ENCODE data around the gene PRRG3. TPM values are rescaled to one million over a fixed set of nuclear protein-coding genes. Genes with fewer than 3 reads are reported as not detected.

Gene PRRG3
- polyA plus RNA-seq, 3 donors = not detected

DNA sequence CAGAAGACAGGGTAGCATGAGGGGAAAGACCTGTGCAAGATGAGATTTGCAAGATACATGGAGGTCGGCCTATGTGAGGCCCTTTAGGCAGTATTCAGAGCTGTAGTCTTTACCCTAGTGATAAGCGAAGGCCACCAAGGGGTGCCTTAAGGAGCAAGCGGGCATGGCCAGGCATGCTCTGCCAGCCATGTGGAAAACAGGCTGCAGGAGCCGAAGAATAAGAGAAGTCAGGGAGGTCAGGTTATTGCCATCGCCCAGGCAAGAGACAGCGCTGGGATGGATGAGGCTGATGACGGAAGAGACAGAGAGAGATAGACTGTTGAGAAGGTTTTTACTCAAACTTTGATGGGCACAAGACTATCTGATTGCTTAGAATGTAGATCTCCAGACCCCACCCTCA is 13.6 kb downstream of the PRRG3 start:
- Histone ChIP-seq H3K4me3 (replicated peaks in 1 of 3; ENCODE audit: low read depth in 2 of 3, low read length in 3 of 3) (no peak overlapping the region), H3K27ac (ENCODE audit: low read depth in 1 of 2, low read length in 2 of 2) (no peak overlapping the region), H3K4me2 (replicated peaks; ENCODE audit: extremely low read depth, low read length, poor library complexity, severe bottlenecking) (no peak overlapping the region), H3K79me2 (ENCODE audit: insufficient read depth, low read length) (no peaks in the 10 kb centered on the region), H3K9ac (ENCODE audit: insufficient read depth, low read length, poor library complexity, severe bottlenecking) (no peak overlapping the region), H3K9me3 (replicated peaks in 1 of 2; ENCODE audit: control insufficient read depth in 1 of 2, insufficient read depth in 1 of 2, low read length in 2 of 2) (no peaks in the 10 kb centered on the region), H3K36me3 (replicated peaks in 1 of 2; ENCODE audit: control insufficient read depth in 1 of 2, insufficient read depth in 2 of 2, low read length in 2 of 2) (no peaks in the 10 kb centered on the region), H4K20me1 (ENCODE audit: insufficient read depth, low read length) (no peaks in the 10 kb centered on the region), H3K4me1 (ENCODE audit: control insufficient read depth in 1 of 2, insufficient read depth in 2 of 2, low read length in 2 of 2) (no peaks in the 10 kb centered on the region), H3K27me3 (ENCODE audit: control insufficient read depth in 2 of 2, insufficient read depth in 2 of 2, low read length in 2 of 2) (no peaks in the 10 kb centered on the region), H2AFZ (ENCODE audit: insufficient read depth, low read depth, low read length, poor library complexity, severe bottlenecking) (no peak overlapping the region)
- intact Hi-C loops (cut with micrococcal nuclease) = no loop called here
- TF ChIP-seq, protein P1, sequence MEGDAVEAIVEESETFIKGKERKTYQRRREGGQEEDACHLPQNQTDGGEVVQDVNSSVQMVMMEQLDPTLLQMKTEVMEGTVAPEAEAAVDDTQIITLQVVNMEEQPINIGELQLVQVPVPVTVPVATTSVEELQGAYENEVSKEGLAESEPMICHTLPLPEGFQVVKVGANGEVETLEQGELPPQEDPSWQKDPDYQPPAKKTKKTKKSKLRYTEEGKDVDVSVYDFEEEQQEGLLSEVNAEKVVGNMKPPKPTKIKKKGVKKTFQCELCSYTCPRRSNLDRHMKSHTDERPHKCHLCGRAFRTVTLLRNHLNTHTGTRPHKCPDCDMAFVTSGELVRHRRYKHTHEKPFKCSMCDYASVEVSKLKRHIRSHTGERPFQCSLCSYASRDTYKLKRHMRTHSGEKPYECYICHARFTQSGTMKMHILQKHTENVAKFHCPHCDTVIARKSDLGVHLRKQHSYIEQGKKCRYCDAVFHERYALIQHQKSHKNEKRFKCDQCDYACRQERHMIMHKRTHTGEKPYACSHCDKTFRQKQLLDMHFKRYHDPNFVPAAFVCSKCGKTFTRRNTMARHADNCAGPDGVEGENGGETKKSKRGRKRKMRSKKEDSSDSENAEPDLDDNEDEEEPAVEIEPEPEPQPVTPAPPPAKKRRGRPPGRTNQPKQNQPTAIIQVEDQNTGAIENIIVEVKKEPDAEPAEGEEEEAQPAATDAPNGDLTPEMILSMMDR (IDR thresholded peaks at IDR 0.05) = no peak
- Mint-ChIP-seq H3K4me1 (no peaks in the 10 kb centered on the region), H3K4me3 (no peak overlapping the region), H3K27ac (no peak overlapping the region), H3K27me3 (ENCODE audit: low read depth in 3 of 3) (peaks cover 0 to 4% (median 3%) of the 10 kb centered on the region in 3 donors), H3K9me3 (peaks cover 0 to 3% (median 0%) of the 10 kb centered on the region in 7 donors), H3K36me3 (no peaks in the 10 kb centered on the region)
- no peak for DNase-seq
- 79% methylated on average over 6 of the region's 7 CpGs for WGBS (ENCODE audit: insufficient coverage)

DNA sequence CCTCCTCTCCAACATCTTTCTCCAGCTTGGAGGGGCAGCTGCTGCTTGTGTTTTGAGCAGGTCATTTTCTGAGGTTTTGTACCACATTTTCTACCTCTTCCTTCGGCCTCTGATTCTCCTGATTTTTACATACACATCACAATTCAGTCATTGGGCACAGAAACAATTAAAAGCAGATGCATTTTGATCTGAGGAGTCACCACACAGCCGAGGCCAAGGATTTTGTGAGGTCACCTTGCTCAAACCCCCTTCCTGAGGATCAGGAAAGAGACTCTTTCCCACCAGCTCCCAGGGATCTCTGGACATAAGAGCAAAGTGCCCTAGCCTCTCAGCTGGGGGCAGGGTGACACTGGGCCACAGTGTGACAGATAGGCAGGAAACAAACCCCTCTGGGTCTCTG is 15.2 kb downstream of the PRRG3 start:
- Histone ChIP-seq H3K9me3 (replicated peaks in 1 of 2; ENCODE audit: control insufficient read depth in 1 of 2, insufficient read depth in 1 of 2, low read length in 2 of 2) (no peaks in the 10 kb centered on the region), H3K4me3 (replicated peaks in 1 of 3; ENCODE audit: low read depth in 2 of 3, low read length in 3 of 3) (no peak overlapping the region), H3K9ac (ENCODE audit: insufficient read depth, low read length, poor library complexity, severe bottlenecking) (no peak overlapping the region), H4K20me1 (ENCODE audit: insufficient read depth, low read length) (no peaks in the 10 kb centered on the region), H3K27ac (ENCODE audit: low read depth in 1 of 2, low read length in 2 of 2) (no peak overlapping the region), H3K4me1 (ENCODE audit: control insufficient read depth in 1 of 2, insufficient read depth in 2 of 2, low read length in 2 of 2) (no peaks in the 10 kb centered on the region), H2AFZ (ENCODE audit: insufficient read depth, low read depth, low read length, poor library complexity, severe bottlenecking) (no peak overlapping the region), H3K4me2 (replicated peaks; ENCODE audit: extremely low read depth, low read length, poor library complexity, severe bottlenecking) (no peak overlapping the region), H3K79me2 (ENCODE audit: insufficient read depth, low read length) (no peaks in the 10 kb centered on the region), H3K36me3 (replicated peaks in 1 of 2; ENCODE audit: control insufficient read depth in 1 of 2, insufficient read depth in 2 of 2, low read length in 2 of 2) (no peaks in the 10 kb centered on the region), H3K27me3 (ENCODE audit: control insufficient read depth in 2 of 2, insufficient read depth in 2 of 2, low read length in 2 of 2) (no peaks in the 10 kb centered on the region)
- WGBS (ENCODE audit: insufficient coverage) = no CpG with 5 or more reads among the region's 2 CpGs
- peak overlapping the region in 1 of 7 donors; percentile 17 for H3K27ac Mint-ChIP-seq
- H3K27me3 Mint-ChIP-seq (ENCODE audit: low read depth in 3 of 3) = peaks cover 0 to 4% (median 3%) of the 10 kb centered on the region in 3 donors
- intact Hi-C loops (cut with micrococcal nuclease) = no loop called here
- no peaks in the 10 kb centered on the region for H3K36me3 Mint-ChIP-seq
- H3K4me3 Mint-ChIP-seq = no peak overlapping the region
- DNase-seq = no peak
- no peaks in the 10 kb centered on the region for H3K4me1 Mint-ChIP-seq
- peaks cover 0 to 3% (median 0%) of the 10 kb centered on the region in 7 donors for H3K9me3 Mint-ChIP-seq
- TF ChIP-seq, protein P1 (IDR thresholded peaks at IDR 0.05) = no peak

All from CD14-positive monocyte (primary cell).